ENCODE measurements around the gene EDN2. TPM values are rescaled to one million over a fixed set of nuclear protein-coding genes. Genes with fewer than 3 reads are reported as not detected.

Gene EDN2
- total RNA-seq, 1 experiment from 2014 or later, result 0.24 TPM

- Histone ChIP-seq H2BK120ac (ENCODE audit: low read depth, low read length, poor library complexity, severe bottlenecking) (no peak overlapping the region), H4K91ac (ENCODE audit: insufficient read length, low read depth, low read length) (no peak overlapping the region), H3K23ac (ENCODE audit: insufficient read length, low read depth, low read length) (no peak overlapping the region), H3K56ac (ENCODE audit: insufficient read length, low read depth, low read length) (no peak overlapping the region), H2AK5ac (ENCODE audit: insufficient read length, low read length) (no peak overlapping the region), H3K27ac (ENCODE audit: insufficient read length, low read depth, low read length) (no peak overlapping the region), H3K79me2 (ENCODE audit: insufficient read depth, low read length) (no peaks in the 10 kb centered on the region), H2BK5ac (ENCODE audit: insufficient read length, low read length) (no peak overlapping the region), H2BK20ac (ENCODE audit: low read depth, low read length, poor library complexity, severe bottlenecking) (no peak overlapping the region), H4K8ac (replicated peaks; ENCODE audit: insufficient read length, low read depth, low read length) (no peak overlapping the region), H3K4me2 (ENCODE audit: insufficient read depth, insufficient read length, low read length) (no peak overlapping the region), H3K18ac (ENCODE audit: insufficient read length, low read depth, low read length) (no peak overlapping the region), H3K4me1 (ENCODE audit: insufficient read depth, low read length) (no peaks in the 10 kb centered on the region), H4K5ac (ENCODE audit: insufficient read length, low read depth, low read length) (no peak overlapping the region), H2AFZ (ENCODE audit: low read length) (no peak overlapping the region), H3K9me3 (ENCODE audit: control insufficient read depth, low read depth, low read length) (no peaks in the 10 kb centered on the region), H4K20me1 (ENCODE audit: control insufficient read depth, insufficient read depth, insufficient read length) (no peaks in the 10 kb centered on the region), H3K9ac (ENCODE audit: extremely low read depth, insufficient read length, low read length) (no peak overlapping the region), H3K14ac (ENCODE audit: insufficient read depth, low read length) (no peak overlapping the region), H2BK12ac (ENCODE audit: insufficient read length, low read depth, low read length) (no peak overlapping the region), H3K23me2 (ENCODE audit: insufficient read length, low read depth, low read length, poor library complexity, severe bottlenecking) (no peaks in the 10 kb centered on the region), H3K27me3 (ENCODE audit: insufficient read depth, low read length) (no peaks in the 10 kb centered on the region), H2BK15ac (ENCODE audit: low read depth, low read length) (no peak overlapping the region), H3T11ph (ENCODE audit: low read length) (no peak overlapping the region), H3K79me1 (ENCODE audit: insufficient read depth, low read depth, low read length, poor library complexity, severe bottlenecking) (no peaks in the 10 kb centered on the region), H3K4ac (ENCODE audit: low read depth, low read length) (no peak overlapping the region)
- Mint-ChIP-seq H3K4me1 (peaks cover 30 to 41% of the 10 kb centered on the region in 2 experiments), H3K36me3 (ENCODE audit: insufficient read depth in 1 of 3, low read depth in 3 of 3) (no peaks in the 10 kb centered on the region), H3K27ac (peak overlapping the region in 1 of 3 experiments; percentile 61; a peak in 1 of 7 replicates), H3K27me3 (ENCODE audit: low read depth) (peaks cover 20% of the 10 kb centered on the region), H3K9me3 (no peaks in the 10 kb centered on the region), H3K4me3 (no peak overlapping the region; a peak in 1 of 5 replicates)
- WGBS (ENCODE audit: extremely low coverage, insufficient read length, low lambda C conversion rate), result no CpG with 5 or more reads among the region's 5 CpGs
- DNase-seq, result no peak
- no peak for TF ChIP-seq CTCF (conservative IDR thresholded peaks at IDR 0.05)
Observed at GRCh38 chr1:41436281-41437010, 48.0 kb downstream of the EDN2 start.

Data from H9 (cell line).